Activated B cell treated with CpG ODN at 0.5 μM for 24 hours (primary cell): ENCODE data around the gene PSRC1. TPM values are rescaled to one million over a fixed set of nuclear protein-coding genes. Genes with fewer than 3 reads are reported as not detected.

Source experiments
- ATAC-seq: fragments of 200-7000 bp; cut with Tn5 transposase; one replicate; pipeline ENCODE4 v1.10.0; 2021; ENCODE audit warnings: low read depth, mild to moderate bottlenecking, moderate library complexity
- CTCF ChIA-PET: fragments of 350-600 bp; sonication (Branson Sonifier 250); formaldehyde crosslinking; loops from one replicate; lab custom pipeline; 2021; ENCODE audit warnings: antibody characterized with exemption; lab: Charles Lee
- POLR2A ChIA-PET: fragments of 350-600 bp; sonication (Branson Sonifier 250); formaldehyde crosslinking; loops from one replicate; lab custom pipeline; 2021; ENCODE audit warnings: antibody characterized with exemption; lab: Charles Lee
- DNase-seq: peaks from one replicate; pipeline ENCODE4 v3.0.0; 2022
- H3K27ac Mint-ChIP-seq: one replicate; pipeline ENCODE4 v1.8.0; 2020; ENCODE audit warnings: mixed read lengths
- H3K27me3 Mint-ChIP-seq: one replicate; pipeline ENCODE4 v1.8.0; 2021; ENCODE audit warnings: mixed read lengths
- H3K36me3 Mint-ChIP-seq: one replicate; pipeline ENCODE4 v1.8.0; 2021; ENCODE audit warnings: low read depth, mixed read lengths
- H3K4me1 Mint-ChIP-seq: one replicate; pipeline ENCODE4 v1.8.0; 2021; ENCODE audit warnings: mixed read lengths
- H3K4me3 Mint-ChIP-seq: one replicate; pipeline ENCODE4 v1.8.0; 2020; ENCODE audit warnings: mild to moderate bottlenecking, mixed read lengths
- H3K9me3 Mint-ChIP-seq: one replicate; pipeline ENCODE4 v1.8.0; 2020; ENCODE audit warnings: mixed read lengths
- CTCF ChIP-seq: fragments of 200-600 bp; IDR thresholded peaks from one replicate; pipeline ENCODE4 v1.8.0; 2022; ENCODE audit warnings: antibody characterized with exemption, mild to moderate bottlenecking
- intact Hi-C: fragments of 100-400 bp; cut with micrococcal nuclease; formaldehyde crosslinking; loops from one replicate; pipeline ENCODE4 v1.15.1; 2024
- total RNA-seq: library from RNA; stranded (reverse); gene quantifications from 2 replicates; pipeline ENCODE4 v1.2.3, GENCODE V29; 2022

PSRC1 gene
- total RNA-seq, 1 donor from 2014 or later = not detected

- DNase-seq (no peak), ATAC-seq (no peak)
- intact Hi-C loops = no loop called here
- no peak for TF ChIP-seq CTCF
- Mint-ChIP-seq H3K36me3 (no peaks in the 10 kb centered on the region), H3K4me3 (no peak overlapping the region), H3K9me3 (no peaks in the 10 kb centered on the region), H3K4me1 (peaks cover 7% of the 10 kb centered on the region), H3K27ac (no peak overlapping the region), H3K27me3 (no peaks in the 10 kb centered on the region)
- CTCF ChIA-PET = no interaction called here
- POLR2A ChIA-PET = no interaction called here
Measured at GRCh38 chr1:109257682-109258421, 25.1 kb downstream of the PSRC1 start.

- no peak for TF ChIP-seq CTCF
- no peak for DNase-seq
- intact Hi-C loops = no loop called here
- Mint-ChIP-seq H3K4me1 (peaks cover 9% of the 10 kb centered on the region), H3K9me3 (no peaks in the 10 kb centered on the region), H3K27me3 (no peaks in the 10 kb centered on the region), H3K36me3 (no peaks in the 10 kb centered on the region), H3K27ac (no peak overlapping the region), H3K4me3 (no peak overlapping the region)
- CTCF ChIA-PET = no interaction called here
- POLR2A ChIA-PET = interaction anchor here (0.7 kb wide), 1 partner anchor 305 kb away, joined by 3 read pairs; no protein-coding TSS in a partner anchor
- no peak for ATAC-seq
Measured at GRCh38 chr1:109256971-109257681, 25.8 kb downstream of the PSRC1 start.

- DNase-seq (no peak), ATAC-seq (no peak)
- Mint-ChIP-seq H3K36me3 (no peaks in the 10 kb centered on the region), H3K4me3 (no peak overlapping the region), H3K9me3 (no peaks in the 10 kb centered on the region), H3K27ac (no peak overlapping the region), H3K27me3 (no peaks in the 10 kb centered on the region), H3K4me1 (peaks cover 9% of the 10 kb centered on the region)
- CTCF ChIA-PET = no interaction called here
- POLR2A ChIA-PET = no interaction called here
- intact Hi-C loops = no loop called here
- TF ChIP-seq CTCF = no peak
Measured at GRCh38 chr1:109256085-109256484, 26.9 kb downstream of the PSRC1 start.

GRCh38 chr1:109255678-109256077 is 27.3 kb downstream of the PSRC1 start:
- Mint-ChIP-seq H3K36me3 (no peaks in the 10 kb centered on the region), H3K27me3 (peaks cover 3% of the 10 kb centered on the region), H3K9me3 (no peaks in the 10 kb centered on the region), H3K27ac (no peak overlapping the region), H3K4me1 (peaks cover 9% of the 10 kb centered on the region), H3K4me3 (no peak overlapping the region)
- TF ChIP-seq CTCF = no peak
- CTCF ChIA-PET = no interaction called here
- POLR2A ChIA-PET = no interaction called here
- ATAC-seq (no peak), DNase-seq (no peak)
- intact Hi-C loops = no loop called here

GRCh38 chr1:109255097-109255651 is 27.8 kb downstream of the PSRC1 start:
- H3K4me1 Mint-ChIP-seq = peaks cover 9% of the 10 kb centered on the region
- peaks cover 4% of the 10 kb centered on the region for H3K27me3 Mint-ChIP-seq
- ATAC-seq (no peak), DNase-seq (no peak)
- ChIA-PET CTCF (no interaction called here), POLR2A (no interaction called here)
- no peaks in the 10 kb centered on the region for H3K36me3 Mint-ChIP-seq
- H3K9me3 Mint-ChIP-seq = no peaks in the 10 kb centered on the region
- no peak for TF ChIP-seq CTCF
- H3K27ac Mint-ChIP-seq = no peak overlapping the region
- intact Hi-C loops = no loop called here
- no peak overlapping the region for H3K4me3 Mint-ChIP-seq
